Mesothelial cell of epicardium (in vitro differentiated cells): Measurements from ENCODE around the gene OR5AU1. TPM values are rescaled to one million over a fixed set of nuclear protein-coding genes. Genes with fewer than 3 reads are reported as not detected.
"Not testable (repeated sequence)": the region's sequence is repeated elsewhere in the genome, so short reads cannot be mapped to it uniquely, and the experiment has no call there.

Source experiments
- DNase-seq, 2 experiments: peaks; one replicate each; pipeline ENCODE4 v3.0.0; 2021; ENCODE audit warnings: low spot score in 2 of 2; ENCODE audit not compliant: unreplicated experiment in 2 of 2
- H3K27ac Mint-ChIP-seq: 2 replicates; pipeline ENCODE4 v1.8.0; 2021; ENCODE audit warnings: mixed read lengths
- H3K27me3 Mint-ChIP-seq: 2 replicates; pipeline ENCODE4 v1.8.0; 2021; ENCODE audit warnings: low read depth, mixed read lengths
- H3K36me3 Mint-ChIP-seq: 2 replicates; pipeline ENCODE4 v1.8.0; 2021; ENCODE audit warnings: mixed read lengths
- H3K4me1 Mint-ChIP-seq: 2 replicates; pipeline ENCODE4 v1.8.0; 2021; ENCODE audit warnings: mixed read lengths
- H3K4me3 Mint-ChIP-seq: 2 replicates; pipeline ENCODE4 v1.8.0; 2021; ENCODE audit warnings: mild to moderate bottlenecking, moderate library complexity, mixed read lengths
- H3K9me3 Mint-ChIP-seq: 2 replicates; pipeline ENCODE4 v1.8.0; 2021; ENCODE audit warnings: mixed read lengths
- CTCF ChIP-seq: fragments of 200-600 bp; sonication (generic); IDR thresholded peaks from one replicate; pipeline ENCODE4 v1.5.0; 2021; ENCODE audit warnings: antibody characterized with exemption; ENCODE audit not compliant: unreplicated experiment
- total RNA-seq: library from RNA; stranded (reverse); gene quantifications from 3 replicates; pipeline ENCODE4 v1.2.1, GENCODE V29; 2021

Gene OR5AU1
- total RNA-seq, 1 donor from 2014 or later: not detected

- H3K9me3 Mint-ChIP-seq: peaks cover 19% of the 10 kb centered on the region
Measured at GRCh38 chr14:21184254-21184653, 28.4 kb upstream of the OR5AU1 start.

GRCh38 chr14:21182166-21182565 lies 26.3 kb upstream of the OR5AU1 start:
- H3K27me3 Mint-ChIP-seq: peaks cover 3% of the 10 kb centered on the region
- no peak overlapping the region for H3K27ac Mint-ChIP-seq
- no peak for TF ChIP-seq CTCF
- no peaks in the 10 kb centered on the region for H3K36me3 Mint-ChIP-seq
- peaks cover 28% of the 10 kb centered on the region for H3K9me3 Mint-ChIP-seq
- H3K4me3 Mint-ChIP-seq: no peak overlapping the region
- H3K4me1 Mint-ChIP-seq: no peaks in the 10 kb centered on the region
- DNase-seq: no peak

More at GRCh38 chr14:21184254-21184653, 28.4 kb upstream of the OR5AU1 start:
- Mint-ChIP-seq H3K27me3 (no peaks in the 10 kb centered on the region), H3K27ac (no peak overlapping the region), H3K4me1 (no peaks in the 10 kb centered on the region), H3K4me3 (no peak overlapping the region), H3K36me3 (no peaks in the 10 kb centered on the region)
- no peak for DNase-seq
- no peak for TF ChIP-seq CTCF

- H3K27me3 Mint-ChIP-seq: peaks cover 31% of the 10 kb centered on the region
- no peak overlapping the region for H3K4me3 Mint-ChIP-seq
- DNase-seq: no peak
- peaks cover 38% of the 10 kb centered on the region for H3K9me3 Mint-ChIP-seq
- no peaks in the 10 kb centered on the region for H3K36me3 Mint-ChIP-seq
- H3K4me1 Mint-ChIP-seq: no peaks in the 10 kb centered on the region
- TF ChIP-seq CTCF: no peak
- no peak overlapping the region for H3K27ac Mint-ChIP-seq
Measured at GRCh38 chr14:21171128-21171527, 15.3 kb upstream of the OR5AU1 start.

GRCh38 chr14:21169573-21169972 lies 13.7 kb upstream of the OR5AU1 start:
- Mint-ChIP-seq H3K36me3 (no peaks in the 10 kb centered on the region), H3K27me3 (peaks cover 27% of the 10 kb centered on the region), H3K4me3 (no peak overlapping the region), H3K9me3 (peaks cover 31% of the 10 kb centered on the region), H3K27ac (no peak overlapping the region), H3K4me1 (no peaks in the 10 kb centered on the region)
- DNase-seq: no peak
- TF ChIP-seq CTCF: no peak

- Mint-ChIP-seq H3K4me1 (peaks cover 10% of the 10 kb centered on the region), H3K4me3 (no peak overlapping the region), H3K27ac (no peak overlapping the region), H3K27me3 (peaks cover 19% of the 10 kb centered on the region), H3K36me3 (no peaks in the 10 kb centered on the region), H3K9me3 (peaks cover 23% of the 10 kb centered on the region)
- DNase-seq: no peak
- TF ChIP-seq CTCF: no peak
Measured at GRCh38 chr14:21168055-21168454, 12.2 kb upstream of the OR5AU1 start.

- not testable (repeated sequence) for H3K36me3 Mint-ChIP-seq
Measured at GRCh38 chr14:21165670-21166069, 9.8 kb upstream of the OR5AU1 start.

GRCh38 chr14:21165002-21165605 lies 9.2 kb upstream of the OR5AU1 start:
- Mint-ChIP-seq H3K27me3 (peaks cover 24% of the 10 kb centered on the region), H3K4me1 (peaks cover 10% of the 10 kb centered on the region)
- H3K27ac Mint-ChIP-seq, H3K36me3 Mint-ChIP-seq, DNase-seq, H3K9me3 Mint-ChIP-seq, H3K4me3 Mint-ChIP-seq: not testable (repeated sequence)

More at GRCh38 chr14:21165670-21166069, 9.8 kb upstream of the OR5AU1 start:
- H3K27me3 Mint-ChIP-seq: peaks cover 24% of the 10 kb centered on the region
- H3K27ac Mint-ChIP-seq, H3K9me3 Mint-ChIP-seq, H3K4me3 Mint-ChIP-seq, DNase-seq: not testable (repeated sequence)
- peaks cover 10% of the 10 kb centered on the region for H3K4me1 Mint-ChIP-seq
